GM12891 (cell line): ENCODE measurements around the gene ENDOG.
"Not testable (repeated sequence)": the region's sequence is repeated elsewhere in the genome, so short reads cannot be mapped to it uniquely, and the experiment has no call there.

ENCODE experiments used
- POLR2A ChIP-seq: IDR thresholded peaks from 2 replicates; pipeline ENCODE4 v1.6.1; 2011; ENCODE audit warnings: low read depth, low read length, control low read depth
- POLR2AphosphoS5 ChIP-seq: IDR thresholded peaks from 2 replicates; pipeline ENCODE4 v1.6.1; 2011; ENCODE audit warnings: low read depth, low read length, control low read depth
- POU2F2 ChIP-seq: IDR thresholded peaks from 2 replicates; pipeline ENCODE4 v1.6.1; 2011; ENCODE audit warnings: low read depth, mild to moderate bottlenecking, control low read depth, low read length, moderate library complexity
- SPI1 ChIP-seq: IDR thresholded peaks from 2 replicates; pipeline ENCODE4 v1.6.1; 2011; ENCODE audit warnings: low read depth, low read length, control low read depth

GRCh38 chr9:128858476-128858875 is 40.2 kb downstream of the ENDOG start:
- not testable (repeated sequence) for TF ChIP-seq POLR2A, POLR2AphosphoS5, POU2F2, SPI1
